ENCODE measurements around the gene SMG7.

DNA sequence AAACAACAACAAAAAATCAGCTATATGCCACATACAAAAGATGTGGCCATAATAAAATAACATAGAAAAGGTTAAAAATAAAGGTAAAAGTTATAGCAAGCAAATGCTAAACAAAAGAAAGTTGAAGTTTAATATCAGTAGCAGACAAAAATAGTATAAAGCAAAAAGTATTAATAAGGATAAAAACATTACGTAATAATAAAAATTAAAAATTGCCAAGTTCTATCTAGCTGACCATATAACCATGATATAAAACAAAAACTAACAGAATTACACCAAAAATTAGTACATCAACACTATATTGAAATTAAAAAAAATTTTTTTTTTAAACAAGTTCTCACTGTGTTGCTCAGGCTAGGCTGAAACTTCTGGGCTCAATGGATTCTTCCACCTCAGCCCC is 15.5 kb upstream of the SMG7 start:
- TF ChIP-seq ARNT (IDR thresholded peaks at IDR 0.05) (no peak), NFRKB (IDR thresholded peaks at IDR 0.05) (no peak), SUZ12 (IDR thresholded peaks at IDR 0.05) (no peak), TARDBP (IDR thresholded peaks at IDR 0.05) (no peak), LEF1 (IDR thresholded peaks at IDR 0.05; ENCODE audit: borderline replicate concordance) (no peak), FOXM1 (IDR thresholded peaks at IDR 0.05; ENCODE audit: borderline replicate concordance) (no peak), FOXK2 (IDR thresholded peaks at IDR 0.05) (no peak), PKNOX1 (IDR thresholded peaks at IDR 0.05) (no peak)

All from HEK293T (cell line).